GM18870 (cell line): ENCODE data around the gene ENTHD1.

ENCODE experiments used
- ATAC-seq: cut with Tn5 transposase; IDR thresholded peaks from one replicate; pipeline ENCODE4 v1.9.1; 2021; ENCODE audit warnings: moderate library complexity; ENCODE audit not compliant: unreplicated experiment

The ENTHD1 gene

DNA sequence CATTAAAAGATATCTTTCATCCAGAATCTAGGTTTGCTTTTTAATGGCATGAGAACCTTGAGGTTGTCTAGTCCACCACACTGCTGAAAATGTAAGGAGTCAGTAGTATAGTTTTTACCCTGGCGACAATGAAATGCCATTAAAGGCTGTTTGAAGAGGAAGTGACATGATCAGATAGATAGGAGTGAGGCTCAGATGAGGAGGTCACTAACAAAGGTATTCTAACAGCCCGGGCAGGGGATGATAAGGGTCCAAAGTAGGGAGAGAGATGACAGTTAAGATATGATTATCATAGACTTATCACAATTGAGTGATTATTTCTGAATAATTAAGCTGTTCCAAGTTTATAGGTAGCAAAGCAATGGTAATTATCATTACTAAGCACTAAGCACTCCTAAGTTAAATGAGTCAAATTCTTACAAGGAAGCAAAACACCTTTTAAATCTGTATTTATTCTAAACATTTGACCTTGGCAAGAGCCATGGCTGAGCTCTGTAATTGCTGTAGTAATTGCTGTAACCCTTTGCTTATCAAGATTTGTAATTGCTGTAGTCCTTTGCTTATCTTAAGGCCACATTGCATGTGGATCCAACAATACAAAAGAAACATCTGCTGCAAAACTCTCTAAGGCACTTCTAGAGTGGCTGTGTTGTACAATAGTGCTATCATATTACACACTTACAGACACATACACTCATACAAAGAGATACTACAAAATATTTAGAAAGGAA, 92.6 kb downstream of the ENTHD1 start:
- ATAC-seq: no peak

DNA sequence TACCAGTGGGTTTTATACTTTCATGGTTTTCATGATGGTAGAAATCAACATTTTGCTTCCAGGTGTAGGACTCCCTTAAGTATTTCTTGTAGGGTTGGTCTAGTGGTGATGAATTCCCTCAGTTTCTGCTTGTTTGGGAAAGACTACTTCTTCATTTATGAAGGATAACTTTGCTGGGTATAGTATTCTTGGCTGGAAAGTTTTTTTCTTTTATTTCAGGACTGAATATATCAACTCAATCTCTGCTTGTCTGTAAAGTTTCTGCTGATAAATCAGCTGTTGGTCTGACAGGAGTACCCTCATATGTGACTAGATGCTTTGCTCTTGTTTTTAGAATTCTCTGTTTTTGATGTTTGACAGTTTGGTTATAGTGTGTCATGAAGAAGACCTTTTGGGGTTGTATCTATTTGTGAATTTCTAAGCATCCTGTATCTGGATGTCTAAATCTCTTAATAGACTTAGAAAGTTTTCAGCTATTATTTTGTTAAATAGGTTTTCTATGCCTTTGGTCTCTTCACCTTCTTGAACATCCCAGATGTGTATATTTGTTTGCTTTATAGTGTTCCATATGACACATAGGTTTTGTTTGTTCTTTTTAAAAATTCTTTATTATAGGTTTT, 95.9 kb downstream of the ENTHD1 start:
- ATAC-seq: no peak

DNA sequence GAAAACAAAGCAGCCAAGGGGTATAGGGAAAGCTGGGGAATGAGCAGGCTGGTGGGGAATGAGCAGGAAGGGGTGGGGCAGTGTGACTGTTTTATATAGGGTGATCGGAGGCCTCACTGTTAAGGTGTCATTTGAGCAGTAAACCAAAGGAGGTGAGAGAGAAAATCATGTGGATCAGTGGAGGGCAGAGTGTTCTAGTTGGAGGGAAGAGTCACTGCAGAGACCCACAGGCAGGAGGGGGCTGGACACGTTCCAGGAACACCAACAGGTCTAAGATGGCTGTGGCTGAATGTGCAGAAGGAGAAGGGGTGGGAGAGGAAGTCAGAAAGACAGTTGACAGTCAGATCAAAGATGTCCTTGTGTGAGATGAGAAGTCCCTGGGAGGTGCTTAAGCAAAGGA, 103.8 kb downstream of the ENTHD1 start:
- ATAC-seq: no peak

DNA sequence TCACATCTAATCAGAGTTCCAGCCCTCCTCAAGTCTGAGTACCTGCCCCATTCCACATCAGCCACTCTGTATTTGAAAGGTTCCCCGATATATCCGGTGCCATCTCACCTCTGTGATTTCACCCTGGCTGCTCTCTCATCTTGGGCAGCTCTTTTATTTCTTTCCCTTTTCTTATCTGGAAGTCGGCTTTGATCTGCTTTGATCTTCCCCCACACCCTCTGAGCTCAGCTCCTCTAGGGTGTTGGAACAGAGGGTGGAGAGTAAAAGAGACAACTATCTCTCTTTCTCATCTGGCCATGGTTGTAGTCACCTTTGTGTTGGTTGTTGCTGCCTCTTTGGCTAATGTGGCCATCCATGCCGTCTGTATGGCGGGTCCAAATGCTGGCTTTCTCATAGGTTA, 108.3 kb downstream of the ENTHD1 start:
- no peak for ATAC-seq

DNA sequence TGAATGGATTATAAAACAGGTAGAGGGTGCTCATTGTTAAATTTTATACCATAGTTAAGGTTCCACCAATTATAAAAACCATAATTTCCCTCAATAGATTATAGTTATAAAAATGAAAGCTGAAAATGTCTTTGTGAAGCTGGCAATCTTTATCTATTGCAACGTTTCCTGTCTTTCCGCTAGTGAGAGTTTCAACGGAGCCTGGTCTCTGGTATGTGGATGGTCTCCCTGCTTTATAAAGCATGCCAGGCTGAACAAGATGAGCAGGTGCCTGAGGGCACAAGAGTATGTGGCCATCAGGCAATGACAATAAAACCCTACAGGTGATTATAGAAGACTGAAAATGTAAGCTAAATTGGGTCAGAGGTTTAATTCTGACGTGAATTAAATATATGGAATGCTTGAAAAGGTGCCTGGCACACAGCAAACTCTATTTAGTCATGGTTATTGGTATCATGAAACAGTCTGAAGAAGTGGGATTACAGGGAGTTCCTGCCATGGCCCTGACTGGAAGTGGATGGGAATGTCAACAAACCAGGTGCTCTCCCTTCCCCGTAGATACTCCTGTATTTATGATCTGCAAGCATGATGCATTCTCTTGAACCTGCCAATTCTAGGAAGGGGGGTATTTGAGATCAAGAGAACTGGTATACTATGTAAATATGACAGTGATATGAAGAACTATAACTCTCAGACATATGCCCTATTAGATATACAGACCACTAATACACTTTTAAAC, 115.7 kb downstream of the ENTHD1 start:
- no peak for ATAC-seq

DNA sequence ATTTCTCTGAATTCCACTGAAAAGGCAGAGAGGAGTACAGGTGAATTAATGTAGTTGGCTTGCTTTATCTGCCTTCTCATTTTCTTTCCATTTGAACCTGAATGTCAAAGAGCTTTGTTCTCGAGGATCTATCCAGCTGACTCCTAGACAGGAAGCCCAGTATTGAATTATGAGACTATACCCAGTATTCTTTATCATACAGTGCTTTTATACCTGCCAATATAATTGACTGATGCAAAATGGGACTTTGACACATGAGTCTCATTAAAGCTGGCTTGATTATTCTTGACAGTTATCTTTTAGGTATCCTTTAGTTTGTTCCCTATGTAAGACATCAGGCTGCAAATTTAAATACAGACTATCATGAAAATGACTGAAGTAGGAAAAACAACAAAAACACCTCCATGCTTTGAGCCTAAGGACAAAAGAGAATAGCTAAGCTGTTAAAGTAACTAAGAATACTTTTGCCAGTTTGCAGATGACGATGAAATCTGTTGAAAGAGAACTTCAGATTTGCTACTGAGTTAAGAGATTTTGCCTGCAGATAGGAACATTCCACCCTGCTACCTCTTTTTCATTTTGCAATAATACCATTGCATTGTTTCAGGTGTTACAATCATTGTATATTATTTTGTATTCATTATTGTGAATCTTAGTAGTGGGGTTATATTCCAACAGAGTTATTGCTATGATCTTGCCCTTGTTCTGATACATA, 117.1 kb downstream of the ENTHD1 start:
- ATAC-seq: no peak

DNA sequence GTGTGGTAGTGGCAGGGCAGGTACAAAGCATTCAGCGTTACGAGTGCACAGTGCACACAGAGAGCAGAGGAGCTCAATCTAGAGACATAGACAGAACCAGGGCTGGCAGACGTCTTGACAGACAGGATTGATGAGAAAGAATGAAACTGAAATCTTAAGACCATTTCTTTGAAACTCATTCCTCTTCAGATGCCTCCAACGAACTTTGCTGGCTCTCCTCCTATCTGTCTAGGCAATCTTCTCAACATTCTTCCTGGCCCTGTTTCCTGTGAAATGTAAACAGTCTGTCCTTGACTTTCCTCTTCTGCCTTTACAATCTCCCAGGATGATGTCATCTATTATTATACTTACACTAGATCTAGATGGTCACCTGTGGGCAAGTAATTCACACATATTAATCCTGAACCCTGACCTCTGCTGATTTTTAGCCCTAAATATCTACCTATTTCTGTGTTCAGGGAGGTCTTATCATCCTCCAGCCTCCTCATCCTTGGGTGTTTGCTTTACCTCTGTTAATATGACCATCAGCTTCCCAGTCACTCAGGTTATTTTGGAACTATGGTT, 119.5 kb downstream of the ENTHD1 start:
- ATAC-seq: peak; percentile 70

DNA sequence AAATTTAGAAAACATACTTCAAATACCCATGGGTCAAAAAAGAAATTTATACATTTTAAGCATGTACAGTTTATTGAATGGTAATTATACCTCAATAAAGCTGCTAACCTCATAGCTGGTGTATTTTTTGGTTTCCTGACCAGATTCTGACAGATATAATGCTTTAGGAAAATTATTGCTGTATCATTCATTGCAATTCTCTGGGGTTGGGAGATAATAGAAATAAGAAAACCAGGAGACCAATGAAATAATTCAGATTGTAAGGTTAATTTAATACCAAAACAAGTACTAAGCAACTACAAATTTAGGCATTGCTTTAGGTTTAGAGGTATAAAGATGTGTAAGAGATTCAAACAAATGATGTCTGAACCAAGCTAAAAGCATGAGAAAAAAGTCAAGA, 120.1 kb downstream of the ENTHD1 start:
- ATAC-seq: no peak

DNA sequence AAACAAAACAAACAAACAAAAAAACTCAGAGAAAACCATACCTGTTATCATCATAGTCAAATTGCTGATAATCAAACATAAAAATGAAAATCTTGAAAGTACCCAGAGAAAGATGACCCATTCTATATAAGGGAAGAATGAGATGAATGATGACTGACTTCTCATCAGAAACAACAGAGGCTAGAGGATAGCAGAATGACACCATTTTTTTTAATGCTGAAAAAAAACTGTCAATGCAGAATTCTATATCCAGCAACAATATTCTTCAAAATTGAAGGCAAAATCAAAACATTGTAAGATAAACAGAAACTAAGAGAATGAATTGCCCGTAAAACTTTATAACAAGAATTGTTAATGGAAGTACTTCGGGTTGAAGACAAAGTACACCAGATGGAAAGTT, 122.1 kb downstream of the ENTHD1 start:
- ATAC-seq: no peak

DNA sequence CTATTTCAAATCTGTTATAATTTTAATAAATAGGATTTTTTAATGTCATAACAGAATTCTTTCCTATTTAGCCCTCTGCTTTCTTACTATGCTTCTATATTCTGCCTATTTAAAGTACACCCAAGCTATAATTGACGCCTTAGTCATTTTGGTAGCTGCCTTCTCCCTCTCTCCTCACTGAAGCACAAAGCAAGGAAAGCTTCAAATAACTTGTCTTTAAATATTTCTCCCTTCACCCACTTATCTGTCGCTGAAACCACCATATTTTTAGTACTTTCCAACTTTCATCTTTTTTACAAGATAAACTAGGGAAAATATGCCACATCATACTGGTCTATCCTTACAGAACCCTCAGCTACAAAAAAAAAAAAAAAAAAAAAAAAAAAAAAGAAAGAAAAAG, 127.9 kb downstream of the ENTHD1 start:
- no peak for ATAC-seq

DNA sequence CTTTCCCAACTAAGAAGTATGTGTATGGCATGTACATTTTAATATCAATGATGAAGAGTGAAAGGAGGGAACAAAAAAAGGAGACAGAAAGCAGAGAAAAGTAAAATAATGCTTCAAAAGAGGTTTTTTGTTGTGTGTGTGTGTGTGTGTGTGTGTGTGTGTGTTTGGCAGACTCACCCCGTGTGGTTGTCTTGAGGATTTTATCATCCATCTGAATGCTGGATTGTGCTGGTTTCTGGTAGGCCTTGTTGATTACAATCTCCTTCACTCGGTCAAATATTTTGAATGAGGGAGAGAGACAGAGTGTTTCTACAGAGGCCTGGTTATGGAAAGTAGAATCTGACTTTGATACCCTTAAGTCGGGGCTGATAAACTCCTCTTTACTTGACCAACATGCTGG, 128.5 kb downstream of the ENTHD1 start:
- no peak for ATAC-seq

DNA sequence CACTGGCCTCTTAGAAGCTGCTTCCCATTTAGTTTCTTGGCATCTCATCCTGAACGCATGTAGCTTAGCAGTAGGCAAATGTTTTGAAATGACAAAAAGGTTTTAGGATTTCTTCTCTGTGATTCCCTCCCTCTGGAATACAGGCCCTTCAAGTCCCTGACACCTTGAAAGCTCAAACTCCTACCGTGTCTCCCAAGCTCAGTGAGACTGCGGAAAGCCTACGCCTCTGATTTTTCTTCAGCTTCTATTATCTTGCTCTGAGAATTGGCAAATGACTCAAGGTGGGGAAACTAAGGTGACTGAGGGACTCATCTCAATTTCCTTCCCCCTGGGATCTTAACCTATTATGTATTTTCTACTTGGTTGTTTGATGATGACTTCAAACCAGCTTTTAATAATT, 130.3 kb downstream of the ENTHD1 start:
- ATAC-seq: no peak

DNA sequence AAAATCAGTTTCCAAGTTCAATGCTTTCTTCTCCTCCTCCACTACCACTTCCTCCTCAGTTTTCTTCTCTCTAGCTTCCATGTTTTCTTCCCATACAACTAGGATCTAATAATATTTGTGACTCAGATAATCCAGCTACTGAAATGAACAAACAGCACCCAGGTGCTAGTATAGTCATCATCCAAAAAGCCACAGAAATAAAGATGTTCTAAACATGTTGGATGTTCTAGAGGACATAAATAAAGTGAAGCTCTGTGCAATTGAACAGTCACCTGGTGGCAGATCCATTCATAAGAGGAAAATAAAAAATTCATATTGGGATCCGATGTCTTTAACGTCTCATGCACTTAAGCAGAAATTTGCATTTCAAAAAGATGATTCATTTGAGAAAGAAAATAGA, 142.8 kb downstream of the ENTHD1 start:
- ATAC-seq: no peak

DNA sequence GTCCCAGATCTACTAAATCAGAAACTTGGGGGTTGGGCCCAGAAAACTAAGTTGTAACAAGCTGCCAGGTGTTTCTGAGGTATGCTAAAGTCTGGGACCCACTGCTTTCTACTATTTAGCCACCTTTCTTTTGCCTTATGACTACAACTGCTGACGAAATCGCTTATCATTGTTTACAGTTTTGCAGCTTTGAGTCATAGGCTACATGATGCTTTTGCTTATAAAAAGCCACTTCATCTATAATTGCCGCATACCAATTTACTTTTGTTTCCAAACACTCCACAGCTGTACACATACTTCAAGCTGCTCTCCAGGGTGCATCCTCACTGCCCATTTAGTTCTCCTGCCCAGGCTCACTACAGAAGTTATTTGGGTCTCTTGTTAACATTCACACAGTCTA, 144.7 kb downstream of the ENTHD1 start:
- no peak for ATAC-seq

DNA sequence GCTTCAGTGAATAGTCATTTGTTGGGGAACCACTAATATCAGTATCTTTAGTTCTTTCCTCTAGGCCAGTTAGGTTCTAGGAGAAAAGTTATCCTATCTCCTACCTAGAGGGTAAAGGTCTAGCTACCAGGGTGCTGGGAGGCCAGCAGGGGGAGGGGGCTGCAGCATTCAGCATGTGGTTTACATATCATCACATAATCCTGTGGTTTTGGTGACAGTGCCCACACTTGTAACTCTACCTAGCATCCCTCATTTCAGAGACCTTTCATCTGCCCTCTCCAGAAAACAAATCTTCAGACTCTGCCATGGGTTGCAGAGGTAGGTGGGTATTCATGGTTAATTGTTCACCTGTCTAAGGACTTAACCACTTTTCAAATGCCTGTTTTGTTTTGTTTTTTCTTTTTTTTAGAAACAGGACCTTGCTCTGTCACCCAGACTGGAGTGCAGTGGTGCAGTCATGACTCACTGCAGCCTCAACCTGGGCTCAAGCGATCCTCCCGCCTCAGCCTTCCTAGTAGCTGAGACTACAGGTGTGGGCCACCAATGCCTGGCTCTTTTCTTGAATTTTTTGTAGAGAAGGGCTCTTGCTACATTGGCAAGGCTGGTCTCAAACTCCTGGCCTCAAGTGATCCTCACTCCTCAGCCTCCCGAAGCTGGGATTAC, 146.8 kb downstream of the ENTHD1 start:
- no peak for ATAC-seq

DNA sequence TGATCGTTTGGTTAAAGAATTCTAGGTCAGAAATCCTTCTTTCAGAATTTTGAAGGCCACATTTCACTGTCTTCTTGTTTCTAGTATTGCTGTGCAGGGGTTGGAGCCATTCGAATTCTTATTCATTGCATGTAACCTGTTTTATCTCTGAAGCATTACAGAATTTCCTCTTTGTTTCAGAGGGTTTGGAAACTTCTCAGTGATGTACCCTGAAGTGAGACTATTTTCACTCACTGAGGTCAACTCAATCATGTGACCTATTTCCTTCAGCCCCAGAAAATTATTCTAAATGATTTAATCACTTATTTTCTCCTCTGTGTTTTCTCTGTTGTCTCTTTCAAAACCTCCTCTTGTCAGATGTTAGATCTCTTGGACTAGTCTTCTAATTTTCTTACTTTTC, 147.8 kb downstream of the ENTHD1 start:
- ATAC-seq: no peak

DNA sequence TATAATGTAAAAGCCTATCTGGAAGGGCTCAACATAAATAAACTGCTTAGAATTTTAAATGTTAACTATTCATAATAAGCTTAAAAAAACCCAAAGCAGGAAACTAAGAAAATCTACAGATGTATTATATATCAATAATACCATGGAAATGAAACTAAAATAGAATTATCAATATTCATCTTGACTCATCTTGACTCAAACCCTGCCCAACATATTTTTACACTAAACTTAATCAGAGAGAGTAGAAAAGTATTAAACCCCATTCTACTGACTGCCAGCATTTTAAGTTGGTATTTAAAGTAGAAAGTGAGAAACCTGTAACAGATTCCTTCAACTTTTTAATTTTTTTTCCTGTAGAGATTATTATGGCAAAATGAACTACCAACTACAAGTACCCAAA, 149.2 kb downstream of the ENTHD1 start:
- no peak for ATAC-seq

DNA sequence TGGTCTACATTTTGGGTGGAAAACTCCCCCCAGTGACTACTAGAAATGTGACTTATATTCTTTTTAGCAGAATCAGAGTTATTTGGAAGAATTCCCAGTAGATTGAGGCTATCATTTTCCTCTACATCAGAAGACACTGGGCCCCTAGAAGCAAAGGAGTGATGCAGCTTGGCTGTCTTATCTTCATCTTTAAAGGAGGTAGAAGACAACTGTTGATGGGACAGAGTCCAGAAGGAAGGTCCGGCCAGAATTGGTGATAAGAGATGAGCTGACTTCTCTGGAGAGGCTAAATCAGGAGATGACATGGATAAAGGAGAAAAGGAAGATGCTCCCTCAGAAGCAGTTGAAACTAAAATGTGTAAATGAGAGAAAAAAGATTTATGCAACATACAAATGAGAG, 149.6 kb downstream of the ENTHD1 start:
- no peak for ATAC-seq

DNA sequence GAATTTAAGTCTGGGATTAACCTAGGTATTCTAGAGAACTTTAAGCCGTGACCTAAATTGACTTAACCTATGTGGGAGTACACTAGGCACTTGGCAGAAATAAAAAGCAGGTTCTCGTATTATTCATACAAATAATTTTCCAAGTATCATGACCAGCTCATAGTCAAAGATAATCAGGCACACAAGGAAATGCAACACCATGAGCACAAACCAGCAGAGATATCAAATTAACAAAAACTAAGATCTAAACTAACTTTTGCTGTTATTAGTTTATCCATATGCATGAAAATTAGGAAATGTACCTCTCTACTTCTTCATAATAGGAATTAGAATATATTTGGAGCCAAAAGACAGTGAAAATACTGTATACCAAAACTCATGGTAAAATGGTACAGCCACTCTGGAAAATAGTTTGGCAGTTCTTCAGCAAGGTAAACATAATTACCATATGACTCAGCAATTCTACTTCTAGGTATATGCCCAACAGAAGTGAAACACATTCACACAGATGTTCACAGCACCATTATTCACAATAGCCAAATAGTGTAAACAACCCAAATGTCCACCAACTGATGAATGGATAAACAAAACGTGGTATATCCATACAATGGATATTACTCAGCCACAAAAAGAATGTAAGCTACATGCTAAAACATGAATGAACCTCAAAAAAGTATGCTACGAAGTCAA, 154.1 kb downstream of the ENTHD1 start:
- ATAC-seq: no peak

DNA sequence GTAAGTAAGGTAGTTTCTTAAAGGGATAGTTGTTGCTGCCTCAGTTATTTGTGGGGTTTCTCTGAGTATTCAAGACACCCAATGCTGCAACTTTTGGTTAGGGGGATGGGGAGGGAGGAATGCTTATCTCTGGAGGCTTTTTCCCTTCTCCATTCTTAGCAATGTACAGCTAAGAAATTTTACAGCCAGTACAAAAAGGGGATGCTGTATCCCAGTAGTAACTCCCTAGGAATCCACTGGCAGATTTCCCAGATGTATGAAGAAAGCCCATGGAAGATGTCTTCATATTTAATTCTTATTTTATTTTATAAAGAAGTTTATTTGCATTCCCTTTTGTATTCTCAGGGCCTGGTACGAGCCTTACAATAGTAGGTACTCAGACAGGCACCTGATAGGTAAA, 154.8 kb downstream of the ENTHD1 start:
- no peak for ATAC-seq
